SH-SY5Y (cell line): ENCODE results near the gene CEP63.
A peak's percentile ranks its signal among the peaks of the same experiment; 100 is the strongest.

Experiments used
- GATA2 ChIP-seq: IDR thresholded peaks from 2 replicates; pipeline ENCODE4 v1.6.1; 2011; ENCODE audit warnings: mild to moderate bottlenecking, low read depth, low read length
- GATA3 ChIP-seq: IDR thresholded peaks from 2 replicates; pipeline ENCODE4 v1.6.1; 2011; ENCODE audit warnings: low read depth, mild to moderate bottlenecking, low read length, moderate library complexity

The CEP63 gene

DNA sequence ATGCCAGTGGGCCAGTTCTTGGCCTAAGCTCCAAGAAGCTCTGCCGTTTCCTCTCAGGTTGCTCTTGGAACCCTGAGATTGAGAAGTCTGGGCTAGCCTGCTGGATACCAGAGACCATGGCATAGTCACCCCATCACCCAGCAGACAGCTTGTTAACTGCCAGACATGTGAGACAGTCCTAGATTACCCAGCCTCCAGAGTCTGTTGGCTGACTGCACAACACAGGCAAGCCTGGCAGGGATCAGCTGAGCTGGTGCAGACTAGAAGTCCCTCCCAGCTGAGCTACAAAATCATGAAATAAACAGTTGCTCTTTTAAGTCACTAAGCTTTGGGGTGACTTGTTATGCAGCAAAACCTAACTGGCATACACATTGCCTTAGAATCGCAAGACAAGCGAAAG lies 5.3 kb upstream of the CEP63 start:
- TF ChIP-seq GATA2, result no peak
- no peak for TF ChIP-seq GATA3

DNA sequence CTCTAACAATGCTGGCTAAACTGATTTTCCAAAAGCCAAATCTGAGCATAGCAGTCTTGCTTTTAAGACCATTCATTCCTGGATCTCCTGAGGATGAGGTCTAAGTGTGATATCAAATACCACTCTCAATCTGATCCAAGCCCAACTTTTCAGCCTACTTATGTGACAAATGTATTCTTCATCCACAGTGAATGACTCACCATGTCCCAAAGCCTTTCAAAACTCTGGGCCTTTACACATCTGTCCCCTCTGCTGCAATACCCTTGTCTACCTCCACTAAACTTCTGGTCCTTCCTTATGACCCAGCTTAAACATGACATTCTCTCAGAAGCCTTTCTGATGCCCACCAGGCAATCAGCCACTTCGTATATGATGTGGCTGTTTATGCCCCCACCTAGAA lies 4.7 kb upstream of the CEP63 start:
- TF ChIP-seq GATA2 (no peak), GATA3 (no peak)

DNA sequence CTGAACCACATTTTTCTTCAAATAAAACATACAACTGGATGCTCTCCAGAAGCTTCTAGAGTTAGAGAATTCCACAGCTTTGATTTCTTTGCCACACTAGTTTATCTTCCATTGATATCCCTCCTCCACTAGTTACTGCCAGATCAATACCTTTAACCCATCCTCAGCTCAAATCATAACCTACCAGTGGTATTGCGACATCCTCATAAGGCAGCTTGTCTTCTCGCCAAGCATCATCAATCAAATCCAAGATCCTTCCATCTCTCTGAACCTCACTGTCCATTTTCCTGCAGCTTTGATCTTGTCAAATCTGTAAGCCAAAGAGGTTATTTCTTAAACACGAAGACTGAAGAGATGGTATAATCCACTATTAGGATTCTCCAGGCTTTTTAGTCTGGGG lies 3.2 kb upstream of the CEP63 start:
- TF ChIP-seq GATA3 (no peak), GATA2 (no peak)

DNA sequence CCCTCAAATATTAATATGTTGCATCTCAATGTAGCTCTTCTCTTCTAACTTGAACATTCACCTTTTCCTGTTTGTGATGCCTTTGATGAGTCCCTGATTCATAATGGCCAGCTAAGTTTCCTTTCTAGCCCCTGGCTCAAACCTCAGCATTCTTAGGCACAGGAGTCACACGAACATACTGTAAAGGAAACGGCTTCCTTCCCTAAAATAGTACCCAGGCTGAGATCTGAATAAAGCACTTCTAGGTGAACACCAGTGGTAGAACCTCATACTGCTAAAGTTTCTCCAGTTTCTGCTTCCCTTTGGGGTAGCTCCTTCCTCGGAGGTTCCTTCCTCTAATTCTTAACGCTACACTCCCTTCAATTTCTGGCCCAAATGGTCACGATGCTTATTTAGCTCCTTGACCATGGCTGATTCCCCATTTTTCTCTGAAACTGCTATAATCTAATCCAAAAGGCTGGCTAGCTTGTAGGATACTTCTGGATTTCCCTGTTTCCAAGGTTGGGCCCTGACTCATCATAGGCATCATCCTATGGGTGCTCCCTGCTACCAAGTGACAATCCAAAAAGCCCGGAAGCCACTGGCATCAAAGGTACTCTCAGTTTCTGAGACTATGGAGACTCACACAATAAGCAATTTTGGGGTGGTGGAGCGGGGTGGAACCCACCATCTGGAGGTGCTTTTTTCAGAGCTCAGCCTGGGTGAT lies 2.5 kb upstream of the CEP63 start:
- TF ChIP-seq GATA2, result no peak
- TF ChIP-seq GATA3, result no peak

DNA sequence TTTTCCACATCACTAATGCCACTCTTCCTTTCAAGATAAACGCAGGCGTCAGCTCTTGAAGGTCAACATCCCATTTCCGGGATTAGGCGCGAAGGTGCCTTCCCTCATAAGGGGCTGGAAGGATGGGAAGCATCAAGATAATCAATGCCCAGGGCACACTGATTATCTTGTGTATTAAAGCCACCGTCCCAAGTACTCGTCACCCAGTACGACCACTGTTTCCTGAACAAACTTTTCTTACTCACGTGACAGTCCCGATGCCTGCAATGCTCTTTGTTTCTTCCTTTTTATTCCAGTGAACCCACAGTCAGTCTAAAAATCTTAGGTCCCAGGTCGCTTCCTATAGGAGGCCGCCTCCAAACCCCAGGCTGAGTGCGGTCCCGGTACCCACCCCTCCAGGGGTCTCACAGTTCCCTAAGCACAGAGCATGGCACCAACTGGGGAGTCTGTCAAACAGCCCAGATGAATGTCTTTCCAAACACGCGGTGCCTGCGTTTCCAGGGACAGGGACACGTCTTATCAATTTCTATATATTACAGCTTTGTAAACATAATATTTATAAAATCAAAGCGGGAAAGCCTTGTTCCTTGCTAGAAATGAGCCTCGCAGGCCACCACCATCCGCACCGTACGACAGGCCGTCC lies 661 bp upstream of the CEP63 start:
- TF ChIP-seq GATA2, result no peak
- TF ChIP-seq GATA3, result no peak

DNA sequence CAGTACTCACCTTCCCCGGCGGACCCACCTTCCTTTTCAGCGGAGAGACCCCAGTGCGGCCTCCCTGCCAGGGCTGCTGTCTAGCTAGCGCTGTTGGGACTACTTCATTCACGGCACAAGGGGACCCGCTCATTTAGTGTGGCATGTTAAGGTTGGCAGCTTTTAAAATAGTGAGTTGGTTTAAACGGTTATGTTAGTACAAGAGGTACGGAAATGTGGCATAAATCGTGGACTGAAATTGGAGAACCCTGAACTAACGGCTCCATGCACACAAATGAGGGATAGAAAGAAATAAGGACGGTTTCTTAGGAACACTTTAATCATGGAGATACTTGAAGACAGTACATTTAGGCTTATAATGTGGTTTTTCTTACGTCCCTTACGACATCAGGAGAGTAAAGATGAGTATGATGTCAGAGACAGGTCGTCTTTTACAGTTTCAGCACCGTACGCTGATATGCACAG lies 752 bp downstream of the CEP63 start:
- TF ChIP-seq GATA3, result no peak
- TF ChIP-seq GATA2, result no peak

DNA sequence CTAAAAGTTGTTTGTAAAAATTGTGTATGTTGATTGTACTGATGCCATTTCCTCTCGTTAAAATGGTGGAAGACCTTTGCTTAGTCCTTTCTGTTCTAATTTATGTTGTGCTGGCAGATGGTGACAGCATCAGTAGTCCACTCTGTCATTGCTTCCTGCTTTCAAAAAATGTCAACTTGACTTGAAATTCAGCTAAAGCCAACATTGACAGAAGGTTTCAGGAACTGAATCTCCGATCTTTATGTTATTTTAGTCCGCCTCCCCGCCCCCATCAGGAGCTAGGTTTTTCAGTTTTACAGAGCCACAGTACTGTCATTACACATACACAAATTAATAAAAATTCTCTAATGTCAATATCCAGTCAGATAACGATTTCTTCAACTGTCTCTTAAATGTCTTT lies 1.5 kb downstream of the CEP63 start:
- no peak for TF ChIP-seq GATA2
- no peak for TF ChIP-seq GATA3

DNA sequence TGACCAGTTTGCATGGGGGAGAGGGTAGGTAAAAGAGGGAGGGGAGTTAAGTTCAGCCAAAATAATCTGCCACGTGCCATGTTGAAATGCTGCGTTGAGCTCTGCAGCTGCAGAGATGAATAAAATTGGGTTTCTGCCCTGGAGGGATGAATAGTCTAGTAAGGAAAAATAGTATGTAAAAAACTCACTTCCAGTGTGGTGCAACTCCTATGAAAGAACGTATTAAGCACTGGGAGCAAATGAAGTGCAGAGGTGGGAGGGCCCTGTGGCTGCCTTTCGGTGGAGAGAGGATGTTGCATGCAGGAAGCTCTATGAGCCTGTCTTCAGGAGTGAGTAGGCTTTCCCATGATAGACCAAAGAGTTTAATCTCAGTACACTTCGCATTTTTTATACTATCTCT lies 8.6 kb downstream of the CEP63 start:
- TF ChIP-seq GATA3 (no peak), GATA2 (no peak)

DNA sequence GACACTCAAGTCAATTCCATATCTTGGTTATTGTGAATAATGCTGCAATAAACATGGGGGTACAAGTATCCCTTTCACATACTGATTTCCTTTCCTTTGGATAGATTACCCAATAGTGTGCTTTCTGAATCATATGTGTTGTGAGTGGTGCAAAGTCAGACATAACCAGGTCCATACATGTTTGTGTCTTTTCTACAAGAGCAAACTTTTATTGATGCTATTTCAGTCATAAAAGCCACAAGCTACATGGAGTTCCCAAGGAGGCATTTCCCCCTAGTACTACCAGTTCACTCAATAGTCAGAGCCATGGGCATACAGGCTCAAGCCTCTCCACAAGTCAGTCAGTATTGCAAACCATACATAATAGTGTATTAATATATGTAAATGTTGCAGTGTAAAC lies 10.1 kb downstream of the CEP63 start:
- no peak for TF ChIP-seq GATA3
- no peak for TF ChIP-seq GATA2

DNA sequence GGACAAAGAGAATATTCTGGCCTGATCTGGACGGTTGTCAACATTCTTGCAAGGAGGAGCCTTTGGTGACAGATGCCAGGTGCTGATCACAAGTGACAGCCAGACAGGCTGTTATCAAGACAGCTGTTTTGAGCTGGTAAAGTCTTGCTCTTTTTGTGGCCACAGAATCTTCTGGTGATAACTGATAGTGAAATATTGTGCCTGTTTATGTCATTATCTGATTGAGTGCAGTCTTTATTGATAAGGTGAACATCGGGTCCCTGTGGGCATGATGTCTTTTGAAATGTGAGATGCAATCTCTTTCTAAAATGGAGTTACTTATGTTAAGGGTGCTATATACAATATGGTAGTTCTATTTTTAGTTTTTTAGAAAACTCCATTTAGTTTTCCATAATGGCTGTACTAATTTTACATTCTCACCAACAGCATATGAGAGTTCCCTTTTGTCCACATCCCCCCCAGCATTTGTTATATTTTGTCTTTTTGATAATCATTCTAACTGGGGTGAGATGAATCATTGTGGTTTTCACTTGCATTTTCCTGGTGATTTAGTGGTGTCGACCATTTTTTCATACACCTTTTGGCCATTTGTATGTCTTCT lies 10.7 kb downstream of the CEP63 start:
- TF ChIP-seq GATA3 (peak; percentile 97), GATA2 (peak; percentile 98)

DNA sequence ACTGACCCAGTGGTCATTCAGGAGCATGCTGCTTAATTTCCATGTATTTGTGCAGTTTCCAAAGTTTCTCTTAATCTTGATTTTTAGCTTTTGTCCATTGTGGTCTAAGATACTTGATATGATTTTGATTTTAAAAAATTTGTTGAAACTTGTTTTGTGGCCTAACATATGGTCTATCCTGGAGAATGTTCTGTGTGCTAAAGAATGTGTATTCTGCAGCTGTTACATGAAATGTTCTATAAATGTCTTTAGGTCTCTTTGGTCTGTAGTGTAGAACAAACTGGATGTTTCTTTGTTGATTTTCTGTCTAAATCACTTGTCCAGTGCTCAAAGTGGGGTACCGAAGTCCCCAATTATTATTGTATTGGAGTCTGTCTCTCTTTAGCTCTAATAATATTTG lies 17.4 kb downstream of the CEP63 start:
- no peak for TF ChIP-seq GATA3
- TF ChIP-seq GATA2, result no peak

DNA sequence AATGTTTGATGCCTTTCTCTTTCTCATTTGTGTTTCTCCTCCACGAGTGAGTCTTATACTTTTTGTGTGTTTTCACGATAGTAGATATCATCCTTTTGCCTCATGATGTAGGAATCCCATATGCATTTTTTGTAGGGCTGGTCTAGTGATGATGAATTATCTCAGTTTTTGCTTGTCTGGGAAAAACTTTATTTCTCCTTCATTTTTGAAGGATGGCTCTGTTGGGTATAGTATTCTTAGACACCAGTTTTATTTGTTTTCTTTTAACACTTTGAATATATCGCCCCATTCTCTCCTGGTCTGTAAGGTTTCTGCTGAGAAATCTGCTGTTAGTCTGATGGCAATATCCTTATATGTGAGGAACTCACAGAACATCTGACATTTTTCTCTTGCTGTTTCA lies 18.3 kb downstream of the CEP63 start:
- no peak for TF ChIP-seq GATA2
- no peak for TF ChIP-seq GATA3

DNA sequence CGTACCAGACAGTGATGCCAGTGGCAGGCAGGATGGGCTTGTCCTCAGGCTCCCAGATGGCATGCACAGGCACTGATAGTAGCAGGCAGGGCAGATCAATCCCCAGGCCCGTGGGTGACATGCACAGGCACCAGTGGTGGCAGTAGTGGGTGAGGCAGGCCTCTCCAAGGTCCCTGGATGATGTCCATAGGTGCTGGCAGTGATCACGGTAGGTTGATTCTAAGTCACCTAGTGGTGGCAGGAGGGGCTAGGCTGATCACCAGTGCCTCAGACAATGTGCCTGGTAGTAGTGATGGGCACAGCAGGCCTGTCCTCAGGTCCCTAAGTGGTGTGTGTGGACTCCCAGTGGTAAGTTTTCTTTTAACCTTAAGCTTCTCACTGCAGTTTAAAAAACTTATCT lies 19.6 kb downstream of the CEP63 start:
- no peak for TF ChIP-seq GATA2
- no peak for TF ChIP-seq GATA3

DNA sequence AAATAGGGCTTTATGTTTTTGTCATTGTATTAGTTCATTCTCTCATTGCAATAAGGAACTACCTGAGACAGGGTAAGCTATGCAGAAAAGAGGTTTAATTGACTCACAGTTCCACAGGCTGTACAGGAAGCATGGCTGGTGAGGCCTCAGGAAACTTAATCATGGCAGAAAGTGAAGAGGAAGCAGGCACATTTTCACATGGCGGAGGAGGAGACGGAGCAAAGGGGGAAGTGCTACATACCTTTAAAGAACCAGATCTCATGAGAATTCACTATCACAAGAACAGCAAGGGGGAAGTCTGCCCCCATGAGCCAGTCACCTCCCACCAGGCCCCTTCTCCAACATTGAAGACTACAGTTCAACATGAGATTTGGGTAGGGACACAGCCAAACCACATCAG lies 25.6 kb downstream of the CEP63 start:
- no peak for TF ChIP-seq GATA2
- TF ChIP-seq GATA3, result no peak

DNA sequence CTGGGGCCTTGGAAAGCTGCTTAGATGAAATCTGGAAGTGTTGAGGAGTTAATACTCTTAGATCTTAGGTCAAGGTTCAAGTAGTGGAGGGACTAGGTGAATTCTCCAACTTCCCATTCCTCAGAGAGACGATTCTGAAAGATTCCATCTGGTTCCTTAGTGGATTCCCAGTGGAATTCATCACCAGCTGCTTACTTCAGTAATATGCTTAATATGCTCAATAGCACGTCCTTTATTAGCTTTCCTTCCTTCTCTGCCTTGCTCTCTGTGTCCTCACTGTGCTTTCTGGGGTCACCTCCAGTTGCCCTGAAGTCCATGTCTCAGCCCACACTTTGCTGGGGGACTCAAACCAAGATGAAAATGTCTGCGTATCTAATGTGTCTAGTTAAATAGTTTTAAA lies 31.0 kb downstream of the CEP63 start:
- no peak for TF ChIP-seq GATA2
- no peak for TF ChIP-seq GATA3

DNA sequence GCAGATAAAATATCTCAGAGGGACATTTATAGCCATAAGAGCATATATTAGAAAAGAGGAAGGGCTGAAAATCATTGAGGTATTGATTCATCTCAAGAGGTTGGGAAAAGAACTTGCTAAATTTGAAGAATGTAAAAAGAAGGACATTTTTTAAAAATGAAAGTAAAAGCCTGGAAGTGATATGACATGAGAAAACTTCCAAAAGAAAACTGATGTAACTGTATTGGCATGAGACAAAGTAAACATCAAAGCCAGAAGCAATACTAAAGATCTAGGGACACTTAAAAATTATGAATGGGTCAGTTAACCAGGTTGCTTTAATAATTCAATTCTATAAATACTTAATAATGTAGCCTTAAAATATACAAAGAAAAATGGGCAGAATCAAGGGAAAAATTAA lies 31.9 kb downstream of the CEP63 start:
- no peak for TF ChIP-seq GATA2
- no peak for TF ChIP-seq GATA3
